Upper lobe of right lung (tissue), 1 donor: ENCODE results near the gene LY9. TPM values are rescaled to one million over a fixed set of nuclear protein-coding genes. Genes with fewer than 3 reads are reported as not detected.
A peak's percentile ranks its signal among the peaks of the same experiment; 100 is the strongest.

Experiments used
- ATAC-seq: fragments of 200-7000 bp; cut with Tn5 transposase; one replicate; pipeline ENCODE4 v1.9.1; 2020; ENCODE audit warnings: mild to moderate bottlenecking, moderate library complexity
- DNase-seq: peaks from one replicate; pipeline ENCODE4 v3.0.0-alpha.2; 2020
- H3K27ac ChIP-seq: fragments of 200-600 bp; one replicate; pipeline ENCODE4 v1.8.0; 2022
- H3K27me3 ChIP-seq: fragments of 200-600 bp; one replicate; pipeline ENCODE4 v1.8.0; 2022; ENCODE audit warnings: mild to moderate bottlenecking
- H3K36me3 ChIP-seq: fragments of 200-600 bp; one replicate; pipeline ENCODE4 v1.8.0; 2022
- H3K4me1 ChIP-seq: fragments of 200-600 bp; one replicate; pipeline ENCODE4 v1.8.0; 2022
- H3K4me3 ChIP-seq: fragments of 200-600 bp; one replicate; pipeline ENCODE4 v1.8.0; 2022; ENCODE audit warnings: mild to moderate bottlenecking
- H3K9me3 ChIP-seq: fragments of 200-600 bp; one replicate; pipeline ENCODE4 v1.8.0; 2022
- intact Hi-C: fragments of 100-400 bp; cut with DNase I; formaldehyde crosslinking; loops from one replicate; pipeline ENCODE4 v1.11.0; 2022
- total RNA-seq: library from RNA; stranded (reverse); fragmentation: NEBNext Ultra II Directional; extraction: Animal tissue kit (Norgen Biotek cat#: 25700); gene quantifications from one replicate; pipeline ENCODE4 v1.2.1, GENCODE V29; 2021
- TF ChIP-seq, protein P1 (sequence below): fragments of 200-600 bp; IDR thresholded peaks from one replicate; pipeline ENCODE4 v1.8.0; 2022; ENCODE audit warnings: antibody characterized with exemption
- donor health status: DM: no; HTN: yes; CAD: no; lungs with severe emphysema.

Gene LY9
- total RNA-seq, 1 donor from 2014 or later = 3.3 TPM

DNA sequence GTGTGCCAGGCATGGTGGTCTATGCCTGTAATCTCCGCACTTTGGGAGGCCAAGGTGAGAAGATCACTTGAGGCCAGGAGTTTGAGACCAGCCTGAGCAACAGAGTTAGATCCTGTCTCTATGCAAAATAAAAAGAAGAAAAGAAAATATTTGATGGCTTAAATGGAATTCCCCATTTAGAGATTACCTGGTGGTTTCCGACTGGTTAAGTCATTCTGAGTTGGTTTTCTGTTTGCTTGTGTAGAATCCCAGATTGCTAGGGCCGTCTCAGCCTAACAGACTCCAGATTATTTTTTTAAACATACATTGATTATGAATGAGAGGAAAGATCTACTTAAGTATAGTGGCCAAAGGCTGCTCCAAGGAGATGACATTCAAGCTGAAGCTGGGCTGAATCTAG is 22.9 kb upstream of the LY9 start:
- intact Hi-C loops = no loop called here
- TF ChIP-seq, protein P1, sequence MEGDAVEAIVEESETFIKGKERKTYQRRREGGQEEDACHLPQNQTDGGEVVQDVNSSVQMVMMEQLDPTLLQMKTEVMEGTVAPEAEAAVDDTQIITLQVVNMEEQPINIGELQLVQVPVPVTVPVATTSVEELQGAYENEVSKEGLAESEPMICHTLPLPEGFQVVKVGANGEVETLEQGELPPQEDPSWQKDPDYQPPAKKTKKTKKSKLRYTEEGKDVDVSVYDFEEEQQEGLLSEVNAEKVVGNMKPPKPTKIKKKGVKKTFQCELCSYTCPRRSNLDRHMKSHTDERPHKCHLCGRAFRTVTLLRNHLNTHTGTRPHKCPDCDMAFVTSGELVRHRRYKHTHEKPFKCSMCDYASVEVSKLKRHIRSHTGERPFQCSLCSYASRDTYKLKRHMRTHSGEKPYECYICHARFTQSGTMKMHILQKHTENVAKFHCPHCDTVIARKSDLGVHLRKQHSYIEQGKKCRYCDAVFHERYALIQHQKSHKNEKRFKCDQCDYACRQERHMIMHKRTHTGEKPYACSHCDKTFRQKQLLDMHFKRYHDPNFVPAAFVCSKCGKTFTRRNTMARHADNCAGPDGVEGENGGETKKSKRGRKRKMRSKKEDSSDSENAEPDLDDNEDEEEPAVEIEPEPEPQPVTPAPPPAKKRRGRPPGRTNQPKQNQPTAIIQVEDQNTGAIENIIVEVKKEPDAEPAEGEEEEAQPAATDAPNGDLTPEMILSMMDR = no peak
- no peak for ATAC-seq
- Histone ChIP-seq H3K9me3 (no peaks in the 10 kb centered on the region), H3K27me3 (no peaks in the 10 kb centered on the region), H3K4me3 (no peak overlapping the region), H3K4me1 (peaks cover under 1% of the 10 kb centered on the region), H3K36me3 (no peaks in the 10 kb centered on the region), H3K27ac (no peak overlapping the region)
- DNase-seq = no peak

- H3K9me3 ChIP-seq = no peaks in the 10 kb centered on the region
- intact Hi-C loops = no loop called here
- DNase-seq (no peak), ATAC-seq (peak; percentile 44)
- TF ChIP-seq, protein P1 = no peak
- H3K4me3 ChIP-seq = no peak overlapping the region
- no peak overlapping the region for H3K27ac ChIP-seq
- H3K4me1 ChIP-seq = no peaks in the 10 kb centered on the region
- H3K36me3 ChIP-seq = no peaks in the 10 kb centered on the region
- H3K27me3 ChIP-seq = no peaks in the 10 kb centered on the region
Measured at GRCh38 chr1:160774886-160775719, 20.9 kb upstream of the LY9 start.

GRCh38 chr1:160776178-160776577 is 19.8 kb upstream of the LY9 start:
- TF ChIP-seq, protein P1 = no peak
- H3K4me3 ChIP-seq = no peak overlapping the region
- no peak for ATAC-seq
- intact Hi-C loops = no loop called here
- no peak for DNase-seq
- H3K27ac ChIP-seq = no peak overlapping the region
- H3K4me1 ChIP-seq = peaks cover 7% of the 10 kb centered on the region
- H3K9me3 ChIP-seq = no peaks in the 10 kb centered on the region
- H3K27me3 ChIP-seq = no peaks in the 10 kb centered on the region
- H3K36me3 ChIP-seq = no peaks in the 10 kb centered on the region

- TF ChIP-seq, protein P1 = peak; percentile 58
- no peak for DNase-seq
- no peaks in the 10 kb centered on the region for H3K9me3 ChIP-seq
Measured at GRCh38 chr1:160777486-160778089, 18.4 kb upstream of the LY9 start.

DNA sequence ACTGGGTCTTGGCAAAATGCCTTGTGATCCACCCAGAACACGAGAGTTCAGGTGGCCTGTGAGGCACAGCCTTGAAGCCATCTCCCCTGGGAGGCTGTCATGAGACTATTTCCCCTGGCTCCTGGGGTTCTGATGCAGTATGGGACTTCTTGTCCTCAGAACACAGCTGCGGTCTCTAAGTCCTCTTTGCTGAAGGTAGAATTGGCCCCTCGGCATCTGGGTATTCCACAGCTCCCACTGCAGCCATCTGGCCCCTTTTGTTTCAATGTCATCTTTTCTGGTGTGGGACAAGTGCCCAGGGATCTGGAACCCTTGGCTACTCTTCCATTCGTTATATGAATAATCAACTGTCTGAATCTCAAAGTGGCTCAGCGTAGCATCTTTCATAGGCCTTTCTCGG is 17.0 kb upstream of the LY9 start:
- ATAC-seq = no peak
- DNase-seq = no peak
- Histone ChIP-seq H3K4me3 (no peak overlapping the region), H3K36me3 (no peaks in the 10 kb centered on the region), H3K27ac (no peak overlapping the region), H3K4me1 (peaks cover 21% of the 10 kb centered on the region), H3K9me3 (no peaks in the 10 kb centered on the region), H3K27me3 (no peaks in the 10 kb centered on the region)
- intact Hi-C loops = no loop called here
- TF ChIP-seq, protein P1 = no peak

More at GRCh38 chr1:160777486-160778089, 18.4 kb upstream of the LY9 start:
- no peak overlapping the region for H3K4me3 ChIP-seq
- H3K36me3 ChIP-seq = no peaks in the 10 kb centered on the region
- H3K27me3 ChIP-seq = no peaks in the 10 kb centered on the region
- ATAC-seq = peak; percentile 75
- H3K27ac ChIP-seq = no peak overlapping the region
- intact Hi-C loops = no loop called here
- peaks cover 19% of the 10 kb centered on the region for H3K4me1 ChIP-seq
